ENCODE results near the gene MAP1S. TPM values are rescaled to one million over a fixed set of nuclear protein-coding genes. Genes with fewer than 3 reads are reported as not detected.

Gene MAP1S
- total and polyA plus RNA-seq, 8 donors = 13.9 to 35.6 (median 22.3) TPM

Other genes with a start within 250 kb of the MAP1S start
- 10 to 100 TPM in 3 of 6 donors, 1 to 10 TPM in 3; 9.4 to 18.1 (median 10.2) TPM for gene SLC27A1, start 249.0 kb upstream of the MAP1S start, total RNA-seq
- 10 to 100 TPM; 31.4 to 37.1 TPM for gene SLC27A1, start 249.0 kb upstream of the MAP1S start, polyA plus RNA-seq
- 10 to 100 TPM; 28.8 to 53.8 (median 46.6) TPM for gene PGLS, start 207.8 kb upstream of the MAP1S start, total RNA-seq
- gene PGLS, start 207.8 kb upstream of the MAP1S start, polyA plus RNA-seq = 10 to 100 TPM; 53.6 to 65.8 TPM
- gene COLGALT1, start 163.8 kb upstream of the MAP1S start, total RNA-seq = 10 to 100 TPM; 13.5 to 50.6 (median 19.5) TPM
- gene COLGALT1, start 163.8 kb upstream of the MAP1S start, polyA plus RNA-seq = 10 to 100 TPM; 27.6 to 34.4 TPM
- gene UNC13A, start 31.1 kb upstream of the MAP1S start, total RNA-seq = 1 to 10 TPM in 3 of 6 donors, under 1 TPM in 3; 0.92 to 5.3 (median 1.3) TPM
- 10 to 100 TPM in 1 of 2 donors, 1 to 10 TPM in 1; 4.1 to 10.5 TPM for gene UNC13A, start 31.1 kb upstream of the MAP1S start, polyA plus RNA-seq
- 1 to 10 TPM in 3 of 6 donors, under 1 TPM in 3; 0.43 to 2.5 (median 1.2) TPM for gene FCHO1, start 32.0 kb downstream of the MAP1S start, total RNA-seq
- 1 to 10 TPM; 1.3 to 1.4 TPM for gene FCHO1, start 32.0 kb downstream of the MAP1S start, polyA plus RNA-seq
- gene B3GNT3, start 75.7 kb downstream of the MAP1S start, total RNA-seq = 1 to 10 TPM; 2.1 to 6.0 (median 3.9) TPM
- 1 to 10 TPM; 1.7 to 2.6 TPM for gene B3GNT3, start 75.7 kb downstream of the MAP1S start, polyA plus RNA-seq
- not detected for gene INSL3, start 102.0 kb downstream of the MAP1S start, total RNA-seq
- not detected for gene INSL3, start 102.0 kb downstream of the MAP1S start, polyA plus RNA-seq
- gene JAK3, start 128.5 kb downstream of the MAP1S start, total RNA-seq = 1 to 10 TPM; 1.1 to 6.6 (median 1.7) TPM
- 1 to 10 TPM; 2.9 to 4.3 TPM for gene JAK3, start 128.5 kb downstream of the MAP1S start, polyA plus RNA-seq
- 1,000 to 10,000 TPM; 1,116 to 2,379 (median 1,559) TPM for gene RPL18A, start 140.4 kb downstream of the MAP1S start, total RNA-seq
- gene RPL18A, start 140.4 kb downstream of the MAP1S start, polyA plus RNA-seq = 1,000 to 10,000 TPM; 1,339 to 1,436 TPM
- gene SLC5A5, start 152.5 kb downstream of the MAP1S start, total RNA-seq = under 1 TPM in 1 of 6 donors, not detected in 5; 0.16 TPM
- gene SLC5A5, start 152.5 kb downstream of the MAP1S start, polyA plus RNA-seq = under 1 TPM in 1 of 2 donors, not detected in 1; 0.02 TPM
- gene CCDC124, start 213.5 kb downstream of the MAP1S start, total RNA-seq = 10 to 100 TPM; 15.0 to 35.5 (median 28.9) TPM
- 10 to 100 TPM; 62.0 to 71.8 TPM for gene CCDC124, start 213.5 kb downstream of the MAP1S start, polyA plus RNA-seq
- gene KCNN1, start 247.6 kb downstream of the MAP1S start, total RNA-seq = under 1 TPM in 1 of 6 donors, not detected in 5; 0.19 TPM
- under 1 TPM; 0.08 to 0.33 TPM for gene KCNN1, start 247.6 kb downstream of the MAP1S start, polyA plus RNA-seq